ENCODE data around the gene GOLPH3.
"Not testable (repeated sequence)": the region's sequence is repeated elsewhere in the genome, so short reads cannot be mapped to it uniquely, and the experiment has no call there.

GOLPH3 gene

DNA sequence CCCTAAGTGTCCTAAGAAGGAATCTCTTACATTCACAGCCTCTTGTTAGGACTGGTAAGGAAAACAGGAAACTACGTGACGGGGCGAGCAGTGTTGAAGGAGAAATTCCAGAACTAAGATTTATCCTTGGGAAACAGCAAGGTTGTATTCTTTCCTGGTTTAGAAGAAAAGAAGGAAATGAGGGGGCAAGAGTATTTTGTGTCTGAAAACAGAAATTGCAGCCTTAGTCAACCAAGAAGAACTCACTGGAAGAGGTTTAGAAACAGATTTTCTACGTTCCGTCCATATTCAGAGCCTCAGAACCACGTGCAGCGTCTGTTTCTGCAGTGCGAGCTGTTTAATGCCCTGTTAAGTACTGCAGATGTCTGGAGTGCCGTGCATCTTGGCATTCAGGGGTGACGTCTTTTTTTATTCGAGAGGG is 75.2 kb downstream of the GOLPH3 start:
- DNase-seq (ENCODE audit: low read depth in 2 of 2) = no peak

DNA sequence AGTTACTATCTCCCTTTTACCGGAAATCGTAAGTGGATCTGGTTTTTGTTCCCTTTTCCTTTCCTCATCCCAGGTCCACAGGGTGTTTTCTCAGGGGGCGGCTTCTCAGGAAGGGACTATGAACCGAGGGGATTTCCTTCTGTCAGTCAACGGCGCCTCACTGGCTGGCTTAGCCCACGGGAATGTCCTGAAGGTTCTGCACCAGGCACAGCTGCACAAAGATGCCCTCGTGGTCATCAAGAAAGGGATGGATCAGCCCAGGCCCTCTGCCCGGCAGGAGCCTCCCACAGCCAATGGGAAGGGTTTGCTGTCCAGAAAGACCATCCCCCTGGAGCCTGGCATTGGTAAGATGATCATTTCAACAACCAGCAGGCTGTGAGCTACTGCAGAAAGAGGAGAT is 75.8 kb downstream of the GOLPH3 start:
- no peak for DNase-seq (ENCODE audit: low read depth in 2 of 2)

DNA sequence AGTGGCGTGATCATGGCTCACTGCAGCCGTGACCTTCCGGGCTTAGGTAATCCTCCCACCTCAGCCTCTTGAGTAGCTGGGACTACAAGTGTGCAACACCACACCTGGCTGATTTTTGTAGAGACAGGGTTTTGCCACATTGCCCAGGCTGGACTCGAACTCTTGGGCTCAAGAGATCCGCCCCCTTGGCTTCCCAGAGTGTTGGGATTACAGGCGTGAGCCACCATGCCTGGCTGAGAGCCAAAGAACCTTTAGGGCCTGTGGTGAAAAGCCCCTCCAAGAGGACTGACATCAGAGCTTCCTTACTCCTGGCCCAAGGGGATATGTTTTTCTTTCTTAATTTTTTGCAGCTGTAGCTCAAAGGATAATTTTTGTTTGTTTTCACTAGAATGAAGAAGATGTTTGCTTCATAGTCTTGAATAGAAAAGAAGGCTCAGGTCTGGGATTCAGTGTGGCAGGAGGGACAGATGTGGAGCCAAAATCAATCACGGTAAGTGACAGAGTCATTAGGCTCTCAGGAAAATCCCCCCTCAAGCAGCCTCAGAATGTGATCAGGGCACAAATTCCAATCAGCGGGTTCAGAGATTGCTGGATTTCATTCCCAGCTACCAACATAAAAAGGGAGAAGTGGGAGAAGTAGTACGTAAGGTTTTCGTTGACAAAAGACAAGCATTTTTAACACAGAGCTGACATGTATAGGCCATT is 77.1 kb downstream of the GOLPH3 start:
- DNase-seq (ENCODE audit: low read depth in 2 of 2) = no peak

DNA sequence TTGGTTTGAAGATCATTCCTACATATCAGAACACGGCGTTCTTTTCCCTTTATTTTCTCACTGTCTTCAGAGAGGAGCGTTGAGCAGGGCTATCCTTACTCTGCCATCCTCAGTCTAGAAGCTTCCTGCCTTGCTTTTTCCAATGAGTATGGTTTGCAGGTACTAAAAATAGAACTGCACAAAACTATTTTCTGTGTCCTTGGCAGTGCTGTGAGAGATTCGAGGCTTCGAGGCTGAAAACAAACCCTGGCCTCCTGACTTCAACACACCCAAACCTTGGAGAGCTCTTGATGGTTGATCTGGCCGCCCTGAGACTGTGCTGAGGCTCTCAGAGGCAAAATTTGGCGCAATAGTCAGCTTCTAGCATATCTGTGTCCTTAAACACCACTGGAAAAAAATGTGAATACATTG is 78.9 kb downstream of the GOLPH3 start:
- DNase-seq (ENCODE audit: low read depth in 2 of 2) = no peak

DNA sequence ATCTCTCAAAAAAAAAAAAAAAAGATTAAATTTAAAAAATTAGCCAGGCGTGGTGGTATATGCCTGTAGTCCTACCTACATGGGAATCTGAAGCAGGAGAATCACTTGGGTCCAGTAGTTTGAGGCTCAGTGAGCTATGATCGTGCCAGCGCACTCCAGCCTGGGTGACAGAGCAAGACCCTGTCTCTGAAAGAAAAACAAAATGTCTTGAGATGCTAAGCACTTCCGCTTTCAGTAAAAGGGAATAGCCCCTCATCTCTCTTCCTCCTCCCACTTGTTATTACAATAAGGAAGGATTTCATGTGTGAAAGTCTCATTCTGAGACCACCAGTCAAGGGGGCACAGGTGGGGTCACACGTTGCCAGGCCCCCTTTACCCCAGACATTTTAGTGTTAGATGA is 79.4 kb downstream of the GOLPH3 start:
- DNase-seq (ENCODE audit: low read depth in 2 of 2) = no peak

DNA sequence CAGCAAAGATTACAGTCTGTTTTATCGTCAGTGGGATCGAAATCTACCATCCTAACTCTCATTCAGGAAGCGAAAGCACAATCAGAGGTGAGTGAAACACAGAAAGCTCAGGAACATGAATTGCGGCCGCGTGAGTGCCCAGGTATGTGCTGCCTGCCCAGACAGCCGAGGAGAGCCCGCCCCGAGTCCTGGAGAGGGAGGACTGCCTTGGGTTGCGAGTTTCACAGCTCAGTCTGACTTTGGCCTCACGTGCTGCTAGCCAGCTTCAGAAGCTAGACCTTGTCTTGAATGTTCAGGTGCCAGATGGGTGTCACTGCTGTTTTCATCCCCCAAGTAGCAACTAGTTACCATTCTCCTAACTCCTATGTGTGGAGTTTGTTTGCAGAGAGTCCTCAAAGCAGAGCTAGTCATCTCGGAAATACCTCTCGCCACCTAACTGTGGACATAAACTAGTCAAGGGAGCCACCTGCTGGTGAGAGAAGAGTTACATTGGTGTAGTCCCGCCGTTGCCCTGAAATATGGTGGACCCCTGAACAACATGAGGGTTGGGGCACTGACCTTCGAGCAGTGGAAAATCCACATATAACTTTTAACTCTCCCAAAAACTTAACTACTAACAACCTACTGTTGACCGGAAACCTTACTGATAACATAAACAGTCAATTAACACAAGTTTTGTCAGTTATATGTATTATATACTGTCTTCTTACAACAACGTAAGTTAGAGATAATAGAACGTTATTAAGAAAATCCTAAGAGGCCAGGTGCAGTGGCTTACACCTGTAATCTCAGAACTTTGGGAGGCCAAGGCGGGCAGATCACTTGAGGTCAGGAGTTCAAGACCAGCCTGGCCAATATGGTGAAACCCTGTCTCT is 80.9 kb downstream of the GOLPH3 start:
- peak in 1 of 2 donors; percentile 43 for DNase-seq (ENCODE audit: low read depth in 2 of 2)

DNA sequence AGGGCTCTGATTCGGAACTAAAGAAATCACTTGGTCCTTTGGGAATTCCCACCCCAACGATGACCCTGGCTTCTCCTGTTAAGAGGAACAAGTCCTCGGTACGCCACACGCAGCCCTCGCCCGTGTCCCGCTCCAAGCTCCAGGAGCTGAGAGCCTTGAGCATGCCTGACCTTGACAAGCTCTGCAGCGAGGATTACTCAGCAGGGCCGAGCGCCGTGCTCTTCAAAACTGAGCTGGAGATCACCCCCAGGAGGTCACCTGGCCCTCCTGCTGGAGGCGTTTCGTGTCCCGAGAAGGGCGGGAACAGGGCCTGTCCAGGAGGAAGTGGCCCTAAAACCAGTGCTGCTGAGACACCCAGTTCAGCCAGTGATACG is 83.4 kb downstream of the GOLPH3 start:
- DNase-seq (ENCODE audit: low read depth in 2 of 2) = no peak

DNA sequence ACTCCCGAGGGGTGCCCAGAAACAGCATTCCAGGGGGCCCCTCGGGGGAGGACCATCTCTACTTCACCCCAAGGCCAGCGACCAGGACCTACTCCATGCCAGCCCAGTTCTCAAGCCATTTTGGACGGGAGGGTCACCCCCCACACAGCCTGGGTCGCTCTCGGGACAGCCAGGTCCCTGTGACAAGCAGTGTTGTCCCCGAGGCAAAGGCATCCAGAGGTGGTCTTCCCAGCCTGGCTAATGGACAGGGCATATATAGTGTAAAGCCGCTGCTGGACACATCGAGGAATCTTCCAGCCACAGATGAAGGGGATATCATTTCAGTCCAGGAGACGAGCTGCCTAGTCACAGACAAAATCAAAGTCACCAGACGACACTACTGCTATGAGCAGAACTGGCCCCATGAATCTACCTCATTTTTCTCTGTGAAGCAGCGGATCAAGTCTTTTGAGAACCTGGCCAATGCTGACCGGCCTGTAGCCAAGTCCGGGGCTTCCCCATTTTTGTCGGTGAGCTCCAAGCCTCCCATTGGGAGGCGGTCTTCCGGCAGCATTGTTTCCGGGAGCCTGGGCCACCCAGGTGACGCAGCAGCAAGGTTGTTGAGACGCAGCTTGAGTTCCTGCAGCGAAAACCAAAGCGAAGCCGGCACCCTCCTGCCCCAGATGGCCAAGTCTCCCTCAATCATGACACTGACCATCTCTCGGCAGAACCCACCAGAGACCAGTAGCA is 83.9 kb downstream of the GOLPH3 start:
- DNase-seq (ENCODE audit: low read depth in 2 of 2) = no peak

DNA sequence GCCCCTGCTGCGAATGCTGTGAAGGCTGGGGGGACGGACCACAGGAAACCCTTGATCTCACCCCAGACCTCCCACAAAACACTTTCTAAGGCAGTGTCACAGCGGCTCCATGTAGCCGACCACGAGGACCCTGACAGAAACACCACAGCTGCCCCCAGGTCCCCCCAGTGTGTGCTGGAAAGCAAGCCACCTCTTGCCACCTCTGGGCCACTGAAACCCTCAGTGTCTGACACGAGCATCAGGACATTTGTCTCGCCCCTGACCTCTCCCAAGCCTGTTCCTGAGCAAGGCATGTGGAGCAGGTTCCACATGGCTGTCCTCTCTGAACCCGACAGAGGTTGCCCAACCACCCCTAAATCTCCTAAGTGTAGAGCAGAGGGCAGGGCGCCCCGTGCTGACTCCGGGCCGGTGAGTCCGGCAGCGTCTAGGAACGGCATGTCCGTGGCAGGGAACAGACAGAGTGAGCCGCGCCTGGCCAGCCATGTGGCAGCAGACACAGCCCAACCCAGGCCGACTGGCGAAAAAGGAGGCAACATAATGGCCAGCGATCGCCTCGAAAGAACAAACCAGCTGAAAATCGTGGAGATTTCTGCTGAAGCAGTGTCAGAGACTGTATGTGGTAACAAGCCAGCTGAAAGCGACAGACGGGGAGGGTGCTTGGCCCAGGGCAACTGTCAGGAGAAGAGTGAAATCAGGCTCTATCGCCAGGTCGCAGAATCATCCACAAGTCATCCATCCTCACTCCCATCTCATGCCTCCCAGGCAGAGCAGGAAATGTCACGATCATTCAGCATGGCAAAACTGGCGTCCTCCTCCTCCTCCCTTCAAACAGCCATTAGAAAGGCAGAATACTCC is 84.7 kb downstream of the GOLPH3 start:
- no peak for DNase-seq (ENCODE audit: low read depth in 2 of 2)

DNA sequence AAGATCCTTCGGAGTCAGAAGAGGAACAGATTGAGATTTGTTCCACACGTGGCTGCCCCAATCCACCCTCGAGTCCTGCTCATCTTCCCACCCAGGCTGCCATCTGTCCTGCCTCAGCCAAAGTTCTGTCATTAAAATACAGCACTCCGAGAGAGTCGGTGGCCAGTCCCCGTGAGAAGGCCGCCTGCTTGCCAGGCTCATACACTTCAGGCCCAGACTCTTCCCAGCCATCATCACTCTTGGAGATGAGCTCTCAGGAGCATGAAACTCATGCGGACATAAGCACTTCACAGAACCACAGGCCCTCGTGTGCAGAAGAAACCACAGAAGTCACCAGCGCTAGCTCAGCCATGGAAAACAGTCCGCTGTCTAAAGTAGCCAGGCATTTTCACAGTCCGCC is 85.9 kb downstream of the GOLPH3 start:
- no peak for DNase-seq (ENCODE audit: low read depth in 2 of 2)

DNA sequence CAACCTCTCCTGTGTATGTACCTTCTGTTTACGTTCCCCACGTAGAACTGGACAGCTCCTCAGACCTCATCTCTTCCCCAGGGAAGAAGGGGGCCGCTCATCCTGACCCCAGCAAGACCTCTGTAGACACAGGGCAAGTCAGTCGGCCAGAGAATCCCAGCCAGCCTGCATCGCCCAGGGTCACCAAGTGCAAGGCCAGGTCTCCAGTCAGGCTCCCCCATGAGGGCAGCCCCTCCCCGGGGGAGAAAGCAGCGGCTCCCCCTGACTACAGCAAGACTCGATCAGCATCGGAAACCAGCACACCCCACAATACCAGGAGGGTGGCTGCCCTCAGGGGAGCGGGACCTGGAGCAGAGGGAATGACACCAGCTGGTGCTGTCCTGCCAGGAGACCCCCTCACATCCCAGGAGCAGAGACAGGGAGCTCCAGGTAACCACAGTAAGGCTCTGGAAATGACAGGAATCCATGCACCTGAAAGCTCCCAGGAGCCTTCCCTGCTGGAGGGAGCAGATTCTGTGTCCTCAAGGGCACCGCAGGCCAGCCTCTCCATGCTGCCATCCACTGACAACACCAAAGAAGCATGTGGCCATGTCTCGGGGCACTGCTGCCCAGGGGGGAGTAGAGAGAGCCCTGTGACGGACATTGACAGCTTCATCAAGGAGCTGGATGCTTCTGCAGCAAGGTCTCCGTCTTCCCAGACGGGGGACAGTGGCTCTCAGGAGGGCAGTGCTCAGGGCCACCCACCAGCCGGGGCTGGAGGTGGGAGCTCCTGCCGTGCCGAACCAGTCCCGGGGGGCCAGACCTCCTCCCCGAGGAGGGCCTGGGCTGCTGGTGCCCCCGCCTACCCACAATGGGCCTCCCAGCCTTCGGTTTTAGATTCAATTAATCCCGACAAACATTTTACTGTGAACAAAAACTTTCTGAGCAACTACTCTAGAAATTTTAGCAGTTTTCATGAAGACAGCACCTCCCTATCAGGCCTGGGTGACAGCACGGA is 86.7 kb downstream of the GOLPH3 start:
- DNase-seq (ENCODE audit: low read depth in 2 of 2) = no peak

DNA sequence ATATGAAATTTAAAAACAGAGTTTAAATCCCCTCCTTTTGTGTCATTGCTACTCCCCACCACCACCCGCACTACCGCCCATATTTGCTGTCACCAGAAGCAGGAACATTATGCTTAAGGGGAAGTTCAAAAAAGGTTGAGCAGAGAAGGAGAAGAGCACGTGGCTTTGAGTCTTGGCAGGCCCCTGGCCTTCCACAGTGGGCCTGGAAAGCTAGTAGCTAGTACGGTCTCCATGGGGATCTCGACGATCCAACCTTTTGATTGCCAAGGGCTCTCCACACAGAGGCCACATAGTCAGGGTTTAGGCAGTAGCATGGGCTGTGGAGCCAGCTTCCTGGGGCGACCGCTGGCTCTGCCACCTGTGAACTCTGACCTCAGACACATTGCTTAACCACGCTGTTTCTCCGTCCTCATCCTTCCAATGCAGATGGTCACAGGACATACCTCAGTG is 90.1 kb downstream of the GOLPH3 start:
- no peak for DNase-seq (ENCODE audit: low read depth in 2 of 2)

DNA sequence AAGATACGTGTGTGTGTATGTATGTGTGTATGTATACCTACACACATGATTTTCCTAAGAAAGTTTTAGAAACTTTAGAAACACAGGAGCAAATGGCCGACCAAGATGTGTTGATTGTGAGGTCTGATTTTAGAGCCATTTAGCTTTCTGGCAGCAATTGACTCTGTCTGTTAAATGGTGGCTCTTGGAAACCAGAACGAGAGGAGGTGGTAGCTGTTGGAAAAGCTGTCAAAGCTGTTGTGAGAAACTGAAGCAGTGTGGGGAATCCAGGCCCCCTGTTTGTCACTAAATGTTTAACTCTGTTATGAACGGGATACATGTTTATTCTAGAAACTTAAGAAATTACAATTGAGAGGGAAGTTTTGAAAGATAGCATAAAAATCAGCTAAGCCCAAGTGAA is 91.4 kb downstream of the GOLPH3 start:
- DNase-seq (ENCODE audit: low read depth in 2 of 2) = no peak

DNA sequence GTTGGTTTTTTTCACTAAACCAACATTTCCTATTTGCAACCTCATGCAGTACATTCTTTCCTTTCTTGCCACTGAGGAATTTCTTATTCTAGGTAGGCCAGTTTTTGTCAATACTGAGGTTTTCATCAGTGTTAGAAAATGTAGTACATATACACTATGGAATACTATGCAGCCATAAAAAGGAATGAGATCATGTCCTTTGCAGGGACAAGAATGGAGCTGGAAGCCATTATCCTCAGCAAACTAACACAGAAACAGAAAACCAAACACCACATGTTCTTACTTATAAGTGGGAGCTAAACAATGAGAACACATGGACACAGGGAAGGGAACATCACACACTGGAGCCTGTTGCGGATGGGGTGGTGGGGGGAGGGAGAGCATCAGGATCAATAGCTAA is 93.6 kb downstream of the GOLPH3 start:
- not testable (repeated sequence) for DNase-seq (ENCODE audit: low read depth in 2 of 2)

DNA sequence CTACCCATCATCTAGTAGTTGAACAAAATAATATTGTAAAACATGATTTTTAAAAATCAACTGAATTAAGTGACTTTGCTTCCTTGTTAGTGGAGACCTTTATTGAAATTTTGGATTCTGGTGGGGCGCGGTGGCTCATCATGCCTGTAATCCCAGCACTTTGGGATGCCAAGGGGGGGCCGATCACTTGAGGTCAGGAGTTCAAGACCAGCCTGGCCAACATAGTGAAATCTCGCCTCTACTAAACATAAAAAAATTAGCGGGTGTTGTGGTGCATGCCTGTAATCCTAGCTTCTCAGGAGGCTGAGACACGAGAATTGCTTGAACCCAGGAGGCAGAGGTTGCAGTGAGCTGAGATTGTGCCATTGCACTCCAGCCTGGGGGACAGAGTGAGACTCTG is 95.3 kb downstream of the GOLPH3 start:
- not testable (repeated sequence) for DNase-seq (ENCODE audit: low read depth in 2 of 2)

DNA sequence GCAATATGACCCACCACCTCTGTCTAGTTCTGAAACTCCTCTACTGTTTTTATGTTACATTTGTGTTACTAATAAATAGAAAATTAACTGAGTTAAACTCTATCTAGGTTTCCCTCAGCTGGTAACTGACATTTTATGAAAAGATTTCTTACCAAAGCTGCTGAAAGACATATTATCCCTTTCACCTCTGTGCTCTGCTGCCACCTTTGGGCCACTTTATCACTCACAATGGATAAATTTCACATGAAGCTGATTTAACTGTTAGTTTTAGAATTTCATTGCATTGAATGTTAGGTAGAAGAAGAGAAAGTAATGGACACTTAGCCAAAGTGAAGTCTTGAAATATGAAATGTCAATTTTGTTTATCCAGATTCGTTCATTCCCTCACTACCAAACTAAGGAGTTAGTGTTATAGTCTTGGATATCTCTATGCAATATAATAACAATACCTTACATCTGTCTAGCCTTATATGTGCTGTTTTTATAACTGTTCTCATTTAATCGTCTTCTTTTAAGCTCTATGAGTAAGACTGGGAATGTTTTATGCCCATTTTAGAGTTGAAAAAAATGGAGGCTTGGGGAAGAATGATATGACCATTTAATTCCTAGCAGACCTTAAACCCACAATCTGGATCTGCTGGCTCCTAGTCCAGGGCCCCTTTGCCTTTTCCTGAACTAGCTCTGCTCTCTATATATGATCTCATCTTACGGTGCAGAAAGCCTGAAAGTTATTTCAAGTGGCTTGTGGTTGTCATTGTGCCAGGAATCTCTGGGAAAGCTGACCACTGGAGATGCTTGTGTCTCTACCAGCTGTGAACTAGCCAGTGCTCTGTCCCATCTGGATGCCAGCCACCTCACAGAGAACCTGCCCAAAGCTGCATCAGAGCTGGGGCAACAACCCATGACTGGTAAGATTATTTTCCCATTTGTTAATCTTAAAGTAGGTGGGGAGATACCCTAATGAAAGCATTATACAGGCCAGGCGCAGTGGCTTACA is 97.1 kb downstream of the GOLPH3 start:
- DNase-seq (ENCODE audit: low read depth in 2 of 2) = no peak
